Endothelial cell (in vitro differentiated cells): Measurements from ENCODE around the gene DPCD. TPM values are rescaled to one million over a fixed set of nuclear protein-coding genes. Genes with fewer than 3 reads are reported as not detected.

Source experiments
- DNase-seq: peaks from one replicate; pipeline ENCODE4 v3.0.0; 2021; ENCODE audit warnings: low spot score
- H3K27ac Mint-ChIP-seq: one replicate; pipeline ENCODE4 v1.8.0; 2021; ENCODE audit warnings: mixed read lengths, inconsistent platforms; ENCODE audit not compliant: unreplicated experiment
- H3K27me3 Mint-ChIP-seq: one replicate; pipeline ENCODE4 v1.8.0; 2021; ENCODE audit warnings: mild to moderate bottlenecking, moderate library complexity, mixed read lengths, inconsistent platforms; ENCODE audit not compliant: unreplicated experiment
- H3K36me3 Mint-ChIP-seq: one replicate; pipeline ENCODE4 v1.8.0; 2021; ENCODE audit warnings: mild to moderate bottlenecking, low read depth, mixed read lengths, inconsistent platforms; ENCODE audit not compliant: unreplicated experiment
- H3K4me1 Mint-ChIP-seq: one replicate; pipeline ENCODE4 v1.8.0; 2021; ENCODE audit warnings: mild to moderate bottlenecking, mixed read lengths, inconsistent platforms; ENCODE audit not compliant: unreplicated experiment
- H3K4me3 Mint-ChIP-seq: one replicate; pipeline ENCODE4 v1.8.0; 2021; ENCODE audit warnings: mild to moderate bottlenecking, mixed read lengths, inconsistent platforms; ENCODE audit not compliant: unreplicated experiment
- H3K9me3 Mint-ChIP-seq: one replicate; pipeline ENCODE4 v1.8.0; 2021; ENCODE audit warnings: mixed read lengths, inconsistent platforms; ENCODE audit not compliant: unreplicated experiment
- CTCF ChIP-seq: fragments of 200-600 bp; sonication (generic); IDR thresholded peaks from one replicate; pipeline ENCODE4 v1.5.0; 2021; ENCODE audit warnings: antibody characterized with exemption; ENCODE audit not compliant: unreplicated experiment
- total RNA-seq: library from RNA; stranded (reverse); fragmentation: NEBNext Ultra II Directional; extraction: Animal tissue kit (Norgen Biotek cat#: 25700); gene quantifications from one replicate; pipeline ENCODE4 v1.2.1, GENCODE V29; 2021; ENCODE audit not compliant: unreplicated experiment

DPCD gene
- total RNA-seq, 1 donor from 2014 or later: 16.7 TPM

- DNase-seq: peak; percentile 60
- TF ChIP-seq CTCF: no peak
- peaks cover 40% of the 10 kb centered on the region for H3K4me1 Mint-ChIP-seq
- H3K27me3 Mint-ChIP-seq: peaks cover 8% of the 10 kb centered on the region
- no peak overlapping the region for H3K4me3 Mint-ChIP-seq
- peak overlapping the region; percentile 92 for H3K27ac Mint-ChIP-seq
- H3K36me3 Mint-ChIP-seq: peaks cover 16% of the 10 kb centered on the region
- H3K9me3 Mint-ChIP-seq: no peaks in the 10 kb centered on the region
Measured at GRCh38 chr10:101607124-101607523, 19.0 kb downstream of the DPCD start.

GRCh38 chr10:101609481-101609880 is 21.4 kb downstream of the DPCD start:
- Mint-ChIP-seq H3K9me3 (no peaks in the 10 kb centered on the region), H3K36me3 (peaks cover 16% of the 10 kb centered on the region), H3K4me1 (peaks cover 40% of the 10 kb centered on the region), H3K27me3 (peaks cover 8% of the 10 kb centered on the region), H3K4me3 (no peak overlapping the region), H3K27ac (no peak overlapping the region)
- no peak for DNase-seq
- no peak for TF ChIP-seq CTCF

GRCh38 chr10:101611096-101611905 is 23.2 kb downstream of the DPCD start:
- TF ChIP-seq CTCF: no peak
- Mint-ChIP-seq H3K9me3 (no peaks in the 10 kb centered on the region), H3K4me3 (no peak overlapping the region), H3K36me3 (peaks cover 15% of the 10 kb centered on the region), H3K27ac (no peak overlapping the region), H3K4me1 (peaks cover 38% of the 10 kb centered on the region), H3K27me3 (peaks cover 10% of the 10 kb centered on the region)
- no peak for DNase-seq

- no peak overlapping the region for H3K27ac Mint-ChIP-seq
- DNase-seq: no peak
- peaks cover 10% of the 10 kb centered on the region for H3K27me3 Mint-ChIP-seq
- TF ChIP-seq CTCF: no peak
- H3K4me1 Mint-ChIP-seq: peaks cover 38% of the 10 kb centered on the region
- H3K36me3 Mint-ChIP-seq: peaks cover 13% of the 10 kb centered on the region
- no peak overlapping the region for H3K4me3 Mint-ChIP-seq
- H3K9me3 Mint-ChIP-seq: no peaks in the 10 kb centered on the region
Measured at GRCh38 chr10:101612086-101612485, 24.0 kb downstream of the DPCD start.

GRCh38 chr10:101612872-101613271 is 24.8 kb downstream of the DPCD start:
- no peak for DNase-seq
- Mint-ChIP-seq H3K27me3 (peaks cover 9% of the 10 kb centered on the region), H3K36me3 (peaks cover 16% of the 10 kb centered on the region), H3K27ac (no peak overlapping the region), H3K4me1 (peaks cover 38% of the 10 kb centered on the region), H3K4me3 (no peak overlapping the region), H3K9me3 (no peaks in the 10 kb centered on the region)
- no peak for TF ChIP-seq CTCF
